HepG2 (cell line): ENCODE results near the gene FAT1. TPM values are rescaled to one million over a fixed set of nuclear protein-coding genes. Genes with fewer than 3 reads are reported as not detected.
A peak's percentile ranks its signal among the peaks of the same experiment; 100 is the strongest.

Experiments
- CHD2 ChIP-seq: IDR thresholded peaks from 2 replicates; pipeline ENCODE4 v1.6.1; 2011; ENCODE audit warnings: low read depth, low read length, improper control_type of control experiment
- HNRNPLL ChIP-seq: fragments of 200-400 bp; formaldehyde crosslinking; IDR thresholded peaks from 2 replicates; pipeline ENCODE4 v1.6.1; 2017; ENCODE audit warnings: mild to moderate bottlenecking, low read depth, low read length; ENCODE audit not compliant: poor library complexity, severe bottlenecking
- NAIF1 ChIP-seq: sonication (generic); formaldehyde crosslinking; IDR thresholded peaks from 2 replicates; pipeline ENCODE4 v1.5.0; 2020; ENCODE audit warnings: mild to moderate bottlenecking, missing genetic modification reagents, borderline replicate concordance
- NFKB2 ChIP-seq: sonication (generic); formaldehyde crosslinking; IDR thresholded peaks from 2 replicates; pipeline ENCODE4 v1.4.0; 2020; ENCODE audit warnings: missing genetic modification reagents, borderline replicate concordance
- POLR2AphosphoS5 ChIP-seq: IDR thresholded peaks from 2 replicates; pipeline ENCODE4 v1.6.1; 2012; ENCODE audit warnings: low read depth, low read length
- RNF2 ChIP-seq: fragments of 450-650 bp; conservative IDR thresholded peaks from 2 replicates; pipeline ENCODE4 v1.6.1; 2016; ENCODE audit warnings: low read depth
- SATB2 ChIP-seq: sonication (generic); formaldehyde crosslinking; IDR thresholded peaks from 2 replicates; pipeline ENCODE4 v1.5.0; 2020; ENCODE audit warnings: missing genetic modification reagents
- TBP ChIP-seq: sonication (generic); formaldehyde crosslinking; IDR thresholded peaks from 2 replicates; pipeline ENCODE4 v1.5.0; 2020; ENCODE audit warnings: missing genetic modification reagents
- TSC22D2 ChIP-seq: sonication (generic); formaldehyde crosslinking; IDR thresholded peaks from 2 replicates; pipeline ENCODE4 v1.5.1; 2020; ENCODE audit warnings: missing genetic modification reagents, mild to moderate bottlenecking, borderline replicate concordance
- YEATS2 ChIP-seq: sonication (generic); formaldehyde crosslinking; IDR thresholded peaks from 2 replicates; pipeline ENCODE4 v1.4.0; 2020; ENCODE audit warnings: missing genetic modification reagents, borderline replicate concordance
- YEATS4 ChIP-seq: sonication (generic); formaldehyde crosslinking; IDR thresholded peaks from 2 replicates; pipeline ENCODE4 v1.4.0; 2020; ENCODE audit warnings: missing genetic modification reagents, borderline replicate concordance
- ZKSCAN8 ChIP-seq: IDR thresholded peaks from 2 replicates; pipeline ENCODE4 v1.6.1; 2016; ENCODE audit warnings: borderline replicate concordance, missing genetic modification reagents, missing compliant biosample characterization
- ZNF24 ChIP-seq: fragments of 450-650 bp; IDR thresholded peaks from 2 replicates; pipeline ENCODE4 v1.6.1; 2017; ENCODE audit warnings: antibody characterized with exemption, mild to moderate bottlenecking
- ZNF329 ChIP-seq: sonication (generic); formaldehyde crosslinking; IDR thresholded peaks from 2 replicates; pipeline ENCODE4 v1.9.0; 2021; ENCODE audit warnings: low read depth, mild to moderate bottlenecking, missing genetic modification reagents
- ZNF451 ChIP-seq: sonication (generic); formaldehyde crosslinking; IDR thresholded peaks from 2 replicates; pipeline ENCODE4 v1.5.0; 2020; ENCODE audit warnings: mild to moderate bottlenecking, missing genetic modification reagents
- ZNF703 ChIP-seq: sonication (generic); formaldehyde crosslinking; IDR thresholded peaks from 2 replicates; pipeline ENCODE4 v1.5.1; 2020; ENCODE audit warnings: missing genetic modification reagents, mild to moderate bottlenecking, moderate library complexity, borderline replicate concordance
- ZNF773 ChIP-seq: sonication (generic); formaldehyde crosslinking; IDR thresholded peaks from 2 replicates; pipeline ENCODE4 v1.4.0; 2020; ENCODE audit warnings: missing genetic modification reagents, borderline replicate concordance
- polyA plus RNA-seq, 8 experiments: library from polyadenylated mRNA; depleted of rRNA in 3 of 8; stranded (reverse) in 7 of 8; unstranded in 1 of 8; fragments of >200 nt; fragmentation: Illumina TruSeq in 4 of 8; extraction: Trizol in 4 of 8; gene quantifications; 2 replicates each; pipeline versions ENCODE4 v1.2.1 to v1.2.3, GENCODE V29; 2011 to 2016; ENCODE audit warnings: low read depth in 4 of 8, missing spikeins in 1 of 8, mixed read lengths in 1 of 8; ENCODE audit not compliant: insufficient read depth in 1 of 8
- total RNA-seq, 5 experiments: library from RNA; depleted of rRNA; stranded (reverse); fragments of >200 nt; fragmentation: Illumina TruSeq; extraction: Trizol; gene quantifications; 2 replicates each; pipeline ENCODE4 v1.2.3, GENCODE V29; 2016; ENCODE audit warnings: low read depth in 1 of 5
- TF ChIP-seq, protein P1 (sequence below): sonication (generic); formaldehyde crosslinking; IDR thresholded peaks from 2 replicates; pipeline ENCODE4 v1.8.0; 2023; ENCODE audit warnings: mild to moderate bottlenecking, missing genetic modification reagents
- TF ChIP-seq, protein P2 (sequence below): IDR thresholded peaks from 2 replicates; pipeline ENCODE4 v1.6.1; 2016; ENCODE audit warnings: low read depth, control low read depth
- TF ChIP-seq, protein P3 (sequence below): sonication (generic); formaldehyde crosslinking; IDR thresholded peaks from 2 replicates; pipeline ENCODE4 v1.5.0; 2020; ENCODE audit warnings: mild to moderate bottlenecking, missing genetic modification reagents, borderline replicate concordance
- TF ChIP-seq, protein P4 (sequence below): conservative IDR thresholded peaks from 2 replicates; pipeline ENCODE4 v1.6.1; 2018; ENCODE audit warnings: missing genetic modification reagents

Gene FAT1
- total and polyA plus RNA-seq, 2 of the 13 experiments (the other 11 are each of a cell fraction or from before 2014, with no cell fraction given) = 185 to 216 TPM

DNA sequence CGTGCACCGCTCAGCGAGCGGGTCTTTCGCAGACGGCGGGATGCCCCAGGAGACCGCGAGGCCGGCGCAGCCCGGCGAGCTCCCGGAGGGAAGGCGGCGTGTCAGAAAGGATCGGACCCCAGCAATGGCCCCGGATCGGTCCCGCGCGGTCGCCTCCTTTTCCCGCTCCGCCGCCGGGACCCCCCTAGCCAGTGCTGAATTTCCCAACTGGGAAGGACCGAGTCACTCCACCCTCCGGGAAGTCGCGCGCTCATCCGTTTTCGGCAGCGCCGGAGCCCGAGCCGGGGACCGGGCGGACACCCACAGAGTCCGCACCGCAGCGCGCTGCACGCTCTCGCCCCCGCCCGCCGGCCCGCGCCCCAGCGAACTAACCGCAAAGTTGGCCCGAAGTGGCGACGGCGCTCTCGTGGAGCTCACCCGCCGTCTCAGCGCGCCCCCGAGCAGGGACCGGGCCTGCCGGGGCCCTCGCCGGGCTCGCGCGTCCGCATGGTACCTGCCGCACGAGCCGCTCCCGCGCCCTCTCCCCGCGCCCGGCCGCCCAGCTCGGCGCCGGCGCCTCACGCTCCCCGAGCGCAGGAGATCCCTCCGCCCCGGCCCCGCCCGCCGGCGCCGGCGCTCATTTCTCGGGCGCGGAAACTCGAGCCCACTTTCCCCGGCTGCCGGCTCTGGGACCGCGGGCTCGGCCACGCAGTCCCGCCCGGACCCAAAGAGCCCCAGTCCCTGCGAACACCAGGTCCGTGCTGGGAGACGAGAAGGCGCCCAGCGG, at the start of gene FAT1 (continued):
- TF ChIP-seq TBP (CRISPR knock-in tag) = no peak
- TF ChIP-seq SATB2 (CRISPR knock-in tag) = 0 out of 2 replicates have a peak, but pooled peaks have one; percentile 22
- TF ChIP-seq HNRNPLL = peak; percentile 41
- TF ChIP-seq ZNF24 = no peak
- 0 out of 2 replicates have a peak, but pooled peaks have one; percentile 25 for TF ChIP-seq NFKB2 (CRISPR knock-in tag)
- no peak for TF ChIP-seq ZNF329 (CRISPR knock-in tag)
- TF ChIP-seq ZKSCAN8 (CRISPR knock-in tag) = 0 out of 2 replicates have a peak, but pooled peaks have one; percentile 6
- TF ChIP-seq CHD2 = peak; percentile 72; the same call in 1 of the 2 replicates
- TF ChIP-seq ZNF703 = 0 out of 2 replicates have a peak, but pooled peaks have one; percentile 22
- TF ChIP-seq, protein P1, sequence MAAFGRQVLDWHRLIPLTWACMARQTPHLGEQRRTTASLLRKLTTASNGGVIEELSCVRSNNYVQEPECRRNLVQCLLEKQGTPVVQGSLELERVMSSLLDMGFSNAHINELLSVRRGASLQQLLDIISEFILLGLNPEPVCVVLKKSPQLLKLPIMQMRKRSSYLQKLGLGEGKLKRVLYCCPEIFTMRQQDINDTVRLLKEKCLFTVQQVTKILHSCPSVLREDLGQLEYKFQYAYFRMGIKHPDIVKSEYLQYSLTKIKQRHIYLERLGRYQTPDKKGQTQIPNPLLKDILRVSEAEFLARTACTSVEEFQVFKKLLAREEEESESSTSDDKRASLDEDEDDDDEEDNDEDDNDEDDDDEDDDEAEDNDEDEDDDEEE (CRISPR knock-in tag) = no peak
- TF ChIP-seq RNF2 = 0 out of 2 replicates have a peak, but pooled peaks have one; percentile 21
- no peak for TF ChIP-seq NAIF1 (CRISPR knock-in tag)
- TF ChIP-seq, protein P2, sequence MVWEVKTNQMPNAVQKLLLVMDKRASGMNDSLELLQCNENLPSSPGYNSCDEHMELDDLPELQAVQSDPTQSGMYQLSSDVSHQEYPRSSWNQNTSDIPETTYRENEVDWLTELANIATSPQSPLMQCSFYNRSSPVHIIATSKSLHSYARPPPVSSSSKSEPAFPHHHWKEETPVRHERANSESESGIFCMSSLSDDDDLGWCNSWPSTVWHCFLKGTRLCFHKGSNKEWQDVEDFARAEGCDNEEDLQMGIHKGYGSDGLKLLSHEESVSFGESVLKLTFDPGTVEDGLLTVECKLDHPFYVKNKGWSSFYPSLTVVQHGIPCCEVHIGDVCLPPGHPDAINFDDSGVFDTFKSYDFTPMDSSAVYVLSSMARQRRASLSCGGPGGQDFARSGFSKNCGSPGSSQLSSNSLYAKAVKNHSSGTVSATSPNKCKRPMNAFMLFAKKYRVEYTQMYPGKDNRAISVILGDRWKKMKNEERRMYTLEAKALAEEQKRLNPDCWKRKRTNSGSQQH (CRISPR knock-in tag) = 0 out of 2 replicates have a peak, but pooled peaks have one; percentile 14
- 0 out of 2 replicates have a peak, but pooled peaks have one; percentile 50 for TF ChIP-seq TSC22D2 (CRISPR knock-in tag)
- peak; percentile 44; the same call in 1 of the 2 replicates for TF ChIP-seq POLR2AphosphoS5
- TF ChIP-seq, protein P3, sequence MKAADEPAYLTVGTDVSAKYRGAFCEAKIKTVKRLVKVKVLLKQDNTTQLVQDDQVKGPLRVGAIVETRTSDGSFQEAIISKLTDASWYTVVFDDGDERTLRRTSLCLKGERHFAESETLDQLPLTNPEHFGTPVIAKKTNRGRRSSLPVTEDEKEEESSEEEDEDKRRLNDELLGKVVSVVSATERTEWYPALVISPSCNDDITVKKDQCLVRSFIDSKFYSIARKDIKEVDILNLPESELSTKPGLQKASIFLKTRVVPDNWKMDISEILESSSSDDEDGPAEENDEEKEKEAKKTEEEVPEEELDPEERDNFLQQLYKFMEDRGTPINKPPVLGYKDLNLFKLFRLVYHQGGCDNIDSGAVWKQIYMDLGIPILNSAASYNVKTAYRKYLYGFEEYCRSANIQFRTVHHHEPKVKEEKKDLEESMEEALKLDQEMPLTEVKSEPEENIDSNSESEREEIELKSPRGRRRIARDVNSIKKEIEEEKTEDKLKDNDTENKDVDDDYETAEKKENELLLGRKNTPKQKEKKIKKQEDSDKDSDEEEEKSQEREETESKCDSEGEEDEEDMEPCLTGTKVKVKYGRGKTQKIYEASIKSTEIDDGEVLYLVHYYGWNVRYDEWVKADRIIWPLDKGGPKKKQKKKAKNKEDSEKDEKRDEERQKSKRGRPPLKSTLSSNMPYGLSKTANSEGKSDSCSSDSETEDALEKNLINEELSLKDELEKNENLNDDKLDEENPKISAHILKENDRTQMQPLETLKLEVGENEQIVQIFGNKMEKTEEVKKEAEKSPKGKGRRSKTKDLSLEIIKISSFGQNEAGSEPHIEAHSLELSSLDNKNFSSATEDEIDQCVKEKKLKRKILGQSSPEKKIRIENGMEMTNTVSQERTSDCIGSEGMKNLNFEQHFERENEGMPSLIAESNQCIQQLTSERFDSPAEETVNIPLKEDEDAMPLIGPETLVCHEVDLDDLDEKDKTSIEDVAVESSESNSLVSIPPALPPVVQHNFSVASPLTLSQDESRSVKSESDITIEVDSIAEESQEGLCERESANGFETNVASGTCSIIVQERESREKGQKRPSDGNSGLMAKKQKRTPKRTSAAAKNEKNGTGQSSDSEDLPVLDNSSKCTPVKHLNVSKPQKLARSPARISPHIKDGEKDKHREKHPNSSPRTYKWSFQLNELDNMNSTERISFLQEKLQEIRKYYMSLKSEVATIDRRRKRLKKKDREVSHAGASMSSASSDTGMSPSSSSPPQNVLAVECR (CRISPR knock-in tag) = peak; percentile 46; the same call in 1 of the 2 replicates
- peak; percentile 23; the same call in 1 of the 2 replicates for TF ChIP-seq ZNF773 (CRISPR knock-in tag)
- TF ChIP-seq ZNF451 (CRISPR knock-in tag) = no peak; the same call in 1 of the 2 replicates
- TF ChIP-seq, protein P4, sequence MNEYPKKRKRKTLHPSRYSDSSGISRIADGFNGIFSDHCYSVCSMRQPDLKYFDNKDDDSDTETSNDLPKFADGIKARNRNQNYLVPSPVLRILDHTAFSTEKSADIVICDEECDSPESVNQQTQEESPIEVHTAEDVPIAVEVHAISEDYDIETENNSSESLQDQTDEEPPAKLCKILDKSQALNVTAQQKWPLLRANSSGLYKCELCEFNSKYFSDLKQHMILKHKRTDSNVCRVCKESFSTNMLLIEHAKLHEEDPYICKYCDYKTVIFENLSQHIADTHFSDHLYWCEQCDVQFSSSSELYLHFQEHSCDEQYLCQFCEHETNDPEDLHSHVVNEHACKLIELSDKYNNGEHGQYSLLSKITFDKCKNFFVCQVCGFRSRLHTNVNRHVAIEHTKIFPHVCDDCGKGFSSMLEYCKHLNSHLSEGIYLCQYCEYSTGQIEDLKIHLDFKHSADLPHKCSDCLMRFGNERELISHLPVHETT (CRISPR knock-in tag) = no peak
- peak; percentile 62; the same call in 1 of the 2 replicates for TF ChIP-seq YEATS4 (CRISPR knock-in tag)
- TF ChIP-seq YEATS2 (CRISPR knock-in tag) = no peak
